HK-2 (cell line): Measurements from ENCODE around the gene DCST2.

Experiments used
- DNase-seq: peaks from one replicate; pipeline ENCODE4 v3.0.0-alpha.2; 2018; ENCODE audit not compliant: unreplicated experiment

The DCST2 gene

GRCh38 chr1:155010211-155010918, 23.2 kb downstream of the DCST2 start:
- no peak for DNase-seq

DNA sequence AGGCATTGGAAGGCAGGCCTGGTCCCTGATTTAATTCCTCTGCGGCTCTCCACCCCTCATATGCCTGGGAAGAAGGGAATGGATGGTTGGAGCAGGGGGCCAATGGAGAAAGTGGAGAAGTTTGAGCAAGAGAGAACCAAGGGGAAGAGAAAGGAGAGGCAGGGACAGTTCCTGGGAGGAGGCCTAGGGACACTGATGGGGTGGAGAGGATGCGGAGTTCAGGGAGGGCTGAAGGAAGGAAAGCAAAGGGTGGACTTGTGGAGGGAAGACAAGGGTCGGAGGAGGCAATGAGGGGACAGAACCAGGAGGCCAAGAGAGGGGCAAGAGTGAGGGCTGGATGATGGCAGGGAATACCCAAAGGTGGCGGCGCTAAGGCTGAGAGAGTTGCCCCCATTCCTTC, 23.8 kb downstream of the DCST2 start:
- DNase-seq, result no peak

DNA sequence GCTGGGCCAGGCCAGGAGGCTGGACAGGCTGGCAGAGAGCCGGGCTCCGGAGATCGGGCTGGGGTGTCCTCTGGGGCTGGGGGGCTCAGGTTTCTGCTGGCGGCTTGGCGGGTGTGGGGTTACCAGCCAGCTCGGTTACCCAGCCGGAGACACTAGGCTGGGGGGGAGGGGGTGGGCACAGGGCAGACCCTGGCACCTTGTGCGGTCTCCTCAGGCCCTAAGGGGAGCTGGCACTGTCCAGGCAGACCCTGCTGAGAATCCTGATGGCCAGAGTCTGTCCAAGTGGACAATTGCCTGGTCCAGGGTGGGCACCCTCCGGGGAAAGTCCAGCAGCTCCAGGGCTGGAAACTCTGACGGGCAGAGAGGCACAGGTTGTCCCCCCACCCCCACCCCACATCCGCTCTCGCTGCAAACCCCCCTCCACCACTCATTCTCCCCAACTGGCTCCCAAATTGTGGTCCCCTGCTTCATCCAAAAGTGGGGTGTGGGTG, 24.3 kb downstream of the DCST2 start:
- no peak for DNase-seq

GRCh38 chr1:155008015-155008941, 25.3 kb downstream of the DCST2 start:
- DNase-seq, result no peak

GRCh38 chr1:155007251-155007828, 26.2 kb downstream of the DCST2 start:
- no peak for DNase-seq

DNA sequence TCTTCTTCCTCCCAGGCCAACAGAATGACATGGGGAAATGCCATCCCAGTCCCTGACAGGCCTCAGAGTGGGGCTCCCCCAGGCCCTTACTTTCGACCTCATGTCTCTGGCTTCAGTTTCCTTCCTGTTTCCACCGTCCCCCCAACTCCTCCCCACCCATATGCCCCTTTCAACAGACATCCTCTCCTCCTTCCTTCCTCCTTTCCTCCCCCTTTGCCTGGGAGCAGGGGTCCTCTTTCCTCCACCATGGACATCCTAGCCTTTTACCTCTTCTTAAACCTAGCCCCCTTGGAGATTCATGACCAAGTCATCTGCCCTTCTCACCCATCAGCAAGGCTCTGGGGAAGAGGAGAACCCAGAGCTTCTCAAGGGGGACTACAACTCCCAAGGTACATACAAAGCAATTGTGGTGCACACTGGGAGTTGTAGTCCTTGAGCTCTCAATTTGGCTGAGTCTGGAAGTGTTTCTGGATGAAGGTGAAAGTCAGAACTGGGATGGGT, 26.9 kb downstream of the DCST2 start:
- no peak for DNase-seq

GRCh38 chr1:155005076-155006011, 28.2 kb downstream of the DCST2 start:
- no peak for DNase-seq

GRCh38 chr1:155004352-155005075, 29.1 kb downstream of the DCST2 start:
- no peak for DNase-seq

- DNase-seq, result peak; percentile 64
These were observed 29.7 kb downstream of the DCST2 start for GRCh38 chr1:155003766-155004351.

GRCh38 chr1:155003227-155003765, 30.3 kb downstream of the DCST2 start:
- DNase-seq, result peak; percentile 49

DNA sequence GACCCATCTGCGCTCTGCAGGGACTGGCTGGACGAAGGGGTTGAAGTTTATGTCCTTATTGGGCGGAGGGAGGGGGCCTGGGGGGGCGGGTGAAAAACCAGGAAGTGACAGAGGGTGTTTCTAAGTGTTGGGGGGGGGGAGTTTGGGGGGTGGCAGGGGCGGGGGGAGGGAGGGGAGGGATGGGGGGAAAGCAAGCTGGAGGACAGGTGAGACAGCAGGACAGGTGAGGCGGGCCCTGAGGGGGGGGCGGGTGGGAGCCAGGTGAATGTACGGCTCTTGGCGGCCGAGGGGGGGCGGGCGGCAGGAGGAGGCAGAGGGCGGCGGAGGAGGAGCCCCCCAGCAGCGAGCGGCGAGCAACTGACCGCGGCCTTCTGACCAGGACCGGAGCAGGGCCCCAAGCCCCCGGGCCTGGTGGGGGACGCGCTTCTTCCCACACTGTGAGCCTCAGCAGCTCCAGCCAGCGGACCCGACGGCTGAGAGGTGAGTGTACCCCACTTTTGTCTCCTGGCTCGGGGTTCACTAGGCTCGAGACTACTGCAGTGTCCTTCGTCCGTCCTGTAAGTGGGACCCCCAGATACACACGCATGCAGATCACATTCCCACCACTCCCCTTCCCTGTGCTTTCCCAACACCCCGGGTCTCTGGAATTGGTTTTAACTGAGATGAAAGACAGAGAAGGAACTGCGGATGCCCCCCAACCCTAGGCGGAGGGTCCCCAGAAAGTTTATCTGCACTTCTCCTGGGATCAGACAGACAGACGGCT, 30.9 kb downstream of the DCST2 start, which contains the start of gene ZBTB7B:
TSS of gene ZBTB7B (plus strand) at position 339 of the 763 bp plus-strand sequence. CDS start 11,859 bp downstream, outside the sequence.
- peak; percentile 55 for DNase-seq

- DNase-seq, result peak; percentile 100
These were observed 31.7 kb downstream of the DCST2 start for GRCh38 chr1:155001675-155002463.

DNA sequence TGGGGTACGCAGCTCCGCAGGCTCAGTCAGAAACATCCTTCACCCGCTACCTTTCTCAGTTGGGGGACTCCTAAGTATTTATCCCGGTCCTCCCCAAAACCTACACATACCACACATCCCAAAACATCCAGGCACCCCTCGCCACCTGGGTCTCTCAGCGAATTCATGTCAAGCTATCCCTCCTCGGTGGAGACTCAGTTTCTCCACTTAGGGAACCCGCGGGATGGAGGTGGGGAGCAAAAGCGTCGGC, 32.2 kb downstream of the DCST2 start:
- DNase-seq, result no peak

DNA sequence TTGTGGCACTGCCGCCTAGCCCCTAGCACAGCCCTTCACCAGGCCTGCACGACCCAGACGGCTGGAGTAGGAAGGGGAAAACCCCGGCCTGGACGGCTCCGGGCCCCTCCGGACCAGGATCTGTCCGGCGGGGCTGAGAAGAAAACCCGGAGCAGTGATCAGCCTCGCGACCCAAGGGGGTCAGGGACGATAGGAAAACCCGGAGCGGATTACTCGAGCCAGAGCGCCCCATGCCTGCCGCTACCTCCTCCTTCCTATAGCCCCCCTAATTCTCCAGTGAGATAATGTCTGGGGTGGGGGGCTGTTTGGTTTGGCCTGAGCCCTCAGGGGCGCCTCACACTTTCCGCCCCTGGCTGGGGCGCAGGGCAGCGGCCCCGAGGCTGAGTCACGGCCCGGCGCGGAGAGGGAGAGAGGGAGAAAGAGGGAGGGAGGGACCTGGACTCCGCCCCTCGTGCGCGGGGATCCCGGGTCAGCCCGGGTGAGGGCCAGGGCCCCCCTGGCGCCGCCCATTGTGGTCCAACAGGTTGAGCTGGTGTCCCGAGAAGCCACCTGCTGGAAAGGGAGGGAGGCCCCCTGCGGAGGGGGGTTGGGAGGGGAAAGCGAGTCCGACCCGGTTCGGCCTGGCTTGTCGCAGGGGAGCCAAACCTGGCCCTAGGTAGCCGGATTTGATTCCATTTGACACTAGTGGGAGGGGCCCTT, 32.7 kb downstream of the DCST2 start:
- peak; percentile 91 for DNase-seq

- DNase-seq, result no peak
These were observed 33.2 kb downstream of the DCST2 start for GRCh38 chr1:155000411-155000725.

DNA sequence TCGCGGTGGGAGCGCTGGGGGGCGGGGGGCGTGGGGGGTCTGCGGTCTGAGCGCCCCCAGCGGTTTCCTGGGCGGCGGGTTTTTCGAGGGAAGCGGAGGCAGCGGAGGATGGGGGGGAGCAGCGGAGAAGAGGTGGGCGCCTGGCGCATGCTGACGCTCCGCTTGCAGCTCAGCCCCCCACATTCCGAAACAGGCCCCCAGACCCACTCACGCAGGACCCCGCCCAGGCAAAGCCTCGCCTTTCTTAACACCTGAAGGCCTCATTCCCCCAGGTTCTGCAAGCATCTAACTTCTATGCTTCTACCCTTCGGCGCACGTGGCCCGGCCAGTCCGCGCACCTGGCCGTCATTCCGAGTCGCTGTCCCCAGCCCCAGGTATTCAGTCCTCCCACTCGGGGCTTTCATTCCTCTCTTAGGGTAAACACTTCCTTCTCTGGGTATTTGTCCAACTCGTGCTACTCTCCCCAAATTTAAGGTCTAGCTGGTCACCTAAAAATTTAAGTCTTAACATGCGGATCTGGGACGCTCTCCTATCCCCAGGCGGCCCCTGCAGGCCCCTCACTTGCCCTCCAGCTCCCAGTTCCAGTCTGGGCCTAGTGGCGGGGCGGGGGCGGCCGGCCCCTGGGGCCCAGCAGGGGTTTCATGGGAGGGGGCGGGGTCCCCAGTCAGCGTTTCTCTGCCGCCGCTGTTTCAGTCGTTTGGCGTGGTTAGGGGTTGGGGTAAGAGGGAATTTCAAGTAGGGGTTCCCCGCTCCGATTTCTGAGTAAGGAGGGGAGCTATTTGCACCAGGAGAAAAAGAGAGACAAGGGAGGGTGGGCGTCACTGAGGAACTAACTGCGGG, 33.8 kb downstream of the DCST2 start:
- no peak for DNase-seq
